GM21723 (cell line): ENCODE results near the gene LRRC75A.
"Not testable (repeated sequence)": the region's sequence is repeated elsewhere in the genome, so short reads cannot be mapped to it uniquely, and the experiment has no call there.

Experiments used
- ATAC-seq: cut with Tn5 transposase; IDR thresholded peaks from one replicate; pipeline ENCODE4 v1.9.1; 2021; ENCODE audit warnings: mild to moderate bottlenecking, moderate library complexity; ENCODE audit not compliant: unreplicated experiment

The LRRC75A gene

GRCh38 chr17:16491703-16492612 is at the start of gene LRRC75A:
Gene LRRC75A (minus strand): TSS chr17:16492193. CDS start chr17:16491990, 203 bp downstream.
- ATAC-seq = peak; percentile 69

- ATAC-seq = no peak
These were observed 45.1 kb upstream of the LRRC75A start for GRCh38 chr17:16537130-16537458.

- no peak for ATAC-seq
These were observed 42.2 kb upstream of the LRRC75A start for GRCh38 chr17:16534236-16534635.

GRCh38 chr17:16529906-16530305 is 37.9 kb upstream of the LRRC75A start:
- ATAC-seq = no peak

- no peak for ATAC-seq
These were observed 35.3 kb upstream of the LRRC75A start for GRCh38 chr17:16527298-16527697.

GRCh38 chr17:16525556-16525955 is 33.6 kb upstream of the LRRC75A start:
- ATAC-seq = not testable (repeated sequence)

GRCh38 chr17:16521070-16521727 is 29.2 kb upstream of the LRRC75A start:
- ATAC-seq = peak; percentile 71

- no peak for ATAC-seq
These were observed 27.0 kb upstream of the LRRC75A start for GRCh38 chr17:16519021-16519420.

GRCh38 chr17:16517477-16517876 is 25.5 kb upstream of the LRRC75A start:
- ATAC-seq = no peak

- ATAC-seq = no peak
These were observed 24.6 kb upstream of the LRRC75A start for GRCh38 chr17:16516594-16517051.

GRCh38 chr17:16515933-16516332 is 23.9 kb upstream of the LRRC75A start:
- ATAC-seq = no peak

GRCh38 chr17:16513873-16514272 is 21.9 kb upstream of the LRRC75A start:
- ATAC-seq = no peak

- no peak for ATAC-seq
These were observed 20.0 kb upstream of the LRRC75A start for GRCh38 chr17:16512011-16512410.

GRCh38 chr17:16511593-16511992 is 19.6 kb upstream of the LRRC75A start:
- no peak for ATAC-seq

- no peak for ATAC-seq
These were observed 16.0 kb upstream of the LRRC75A start for GRCh38 chr17:16507918-16508533.

GRCh38 chr17:16506188-16506587 is 14.2 kb upstream of the LRRC75A start:
- no peak for ATAC-seq

GRCh38 chr17:16504984-16505383 is 13.0 kb upstream of the LRRC75A start:
- ATAC-seq = no peak

GRCh38 chr17:16496820-16497489 is 5.0 kb upstream of the LRRC75A start:
- no peak for ATAC-seq

- no peak for ATAC-seq
These were observed 4.2 kb upstream of the LRRC75A start for GRCh38 chr17:16495980-16496819.

- ATAC-seq = no peak
These were observed 3.6 kb upstream of the LRRC75A start for GRCh38 chr17:16495561-16495960.
